ENCODE results near the gene MRPS10.

MRPS10 gene

GRCh38 chr6:42237857-42238256 is 20.2 kb upstream of the MRPS10 start:
- peaks cover 5% of the 10 kb centered on the region for H3K36me3 Mint-ChIP-seq (ENCODE audit: low read depth)
- DNase-seq, result no peak
- peaks cover 22% of the 10 kb centered on the region for H3K27me3 Mint-ChIP-seq (ENCODE audit: low read depth, poor library complexity)
- H3K9me3 Mint-ChIP-seq, result peaks cover 4% of the 10 kb centered on the region
- H3K27ac Mint-ChIP-seq, result no peak overlapping the region
- TF ChIP-seq CTCF (IDR thresholded peaks at IDR 0.05), result no peak
- no peak overlapping the region for H3K4me3 Mint-ChIP-seq
- H3K4me1 Mint-ChIP-seq, result peaks cover 34% of the 10 kb centered on the region

- Mint-ChIP-seq H3K36me3 (ENCODE audit: low read depth) (peaks cover 14% of the 10 kb centered on the region), H3K27me3 (ENCODE audit: low read depth, poor library complexity) (peaks cover 18% of the 10 kb centered on the region), H3K4me1 (peaks cover 34% of the 10 kb centered on the region), H3K9me3 (peaks cover 4% of the 10 kb centered on the region), H3K27ac (no peak overlapping the region), H3K4me3 (no peak overlapping the region)
- TF ChIP-seq CTCF (IDR thresholded peaks at IDR 0.05), result no peak
- no peak for DNase-seq
Measured at GRCh38 chr6:42236682-42237473, 19.2 kb upstream of the MRPS10 start.

- no peak for DNase-seq
- Mint-ChIP-seq H3K4me3 (no peak overlapping the region), H3K9me3 (peaks cover 4% of the 10 kb centered on the region), H3K27me3 (ENCODE audit: low read depth, poor library complexity) (peaks cover 14% of the 10 kb centered on the region), H3K36me3 (ENCODE audit: low read depth) (peaks cover 17% of the 10 kb centered on the region), H3K27ac (peak overlapping the region; percentile 30), H3K4me1 (peaks cover 34% of the 10 kb centered on the region)
- no peak for TF ChIP-seq CTCF (IDR thresholded peaks at IDR 0.05)
Measured at GRCh38 chr6:42236030-42236429, 18.4 kb upstream of the MRPS10 start.

GRCh38 chr6:42232035-42232434 is 14.4 kb upstream of the MRPS10 start:
- no peak for TF ChIP-seq CTCF (IDR thresholded peaks at IDR 0.05)
- Mint-ChIP-seq H3K36me3 (ENCODE audit: low read depth) (peaks cover 13% of the 10 kb centered on the region), H3K9me3 (peaks cover 4% of the 10 kb centered on the region), H3K27me3 (ENCODE audit: low read depth, poor library complexity) (peaks cover 13% of the 10 kb centered on the region), H3K4me1 (peaks cover 23% of the 10 kb centered on the region), H3K27ac (no peak overlapping the region), H3K4me3 (no peak overlapping the region)
- no peak for DNase-seq

GRCh38 chr6:42230345-42231321 is 13.0 kb upstream of the MRPS10 start:
- no peak overlapping the region for H3K4me3 Mint-ChIP-seq
- no peak for TF ChIP-seq CTCF (IDR thresholded peaks at IDR 0.05)
- H3K9me3 Mint-ChIP-seq, result peaks cover 4% of the 10 kb centered on the region
- H3K27ac Mint-ChIP-seq, result no peak overlapping the region
- DNase-seq, result no peak
- peaks cover 11% of the 10 kb centered on the region for H3K27me3 Mint-ChIP-seq (ENCODE audit: low read depth, poor library complexity)
- H3K36me3 Mint-ChIP-seq (ENCODE audit: low read depth), result peaks cover 13% of the 10 kb centered on the region
- H3K4me1 Mint-ChIP-seq, result peaks cover 23% of the 10 kb centered on the region

Measured in nephron progenitor cell (in vitro differentiated cells).